ENCODE results near the gene SPATA13. TPM values are rescaled to one million over a fixed set of nuclear protein-coding genes. Genes with fewer than 3 reads are reported as not detected.

Gene SPATA13
- total RNA-seq, 1 donor from 2014 or later = 2.2 TPM

GRCh38 chr13:24254146-24254841 lies 93.8 kb downstream of the SPATA13 start:
- peak; percentile 55 for ATAC-seq

DNA sequence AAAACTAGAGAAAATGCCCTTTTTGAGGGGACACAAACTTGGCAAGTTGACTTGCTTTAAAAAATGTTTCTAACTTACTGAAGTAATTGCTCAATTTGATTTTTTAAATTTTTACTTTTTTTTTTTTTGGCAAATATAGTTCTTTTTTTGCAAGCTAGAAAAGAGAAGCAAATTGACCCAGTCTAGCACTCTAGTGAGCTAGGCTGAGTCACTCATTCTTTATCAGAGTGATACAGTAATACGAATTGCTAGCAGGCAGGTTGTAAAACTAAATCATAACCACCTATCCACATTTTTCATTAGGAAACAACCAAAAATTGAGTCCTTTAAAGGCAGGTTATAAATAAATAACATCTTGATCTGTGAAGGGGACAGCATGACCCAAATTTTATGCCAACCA lies 97.0 kb downstream of the SPATA13 start:
- ATAC-seq = no peak

DNA sequence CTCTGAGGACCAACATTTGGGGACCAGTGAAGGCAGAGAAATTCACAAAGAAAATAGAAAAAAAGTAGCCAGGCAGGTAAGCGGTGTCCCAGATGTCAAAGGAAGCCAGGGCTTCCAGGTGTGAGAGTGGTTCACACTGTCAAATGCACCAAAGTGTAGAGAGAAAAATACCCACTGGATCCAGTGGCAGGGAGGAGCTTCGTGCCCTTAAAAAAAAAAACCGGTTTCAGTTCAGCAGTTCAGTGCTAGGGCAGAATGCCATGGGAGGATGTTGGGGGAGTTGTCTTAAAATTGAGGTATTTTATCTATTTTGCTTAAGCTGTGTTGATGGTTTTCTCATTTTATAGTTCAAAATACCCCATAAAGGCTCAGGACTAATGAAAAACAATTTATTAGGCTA lies 101.0 kb downstream of the SPATA13 start:
- no peak for ATAC-seq

DNA sequence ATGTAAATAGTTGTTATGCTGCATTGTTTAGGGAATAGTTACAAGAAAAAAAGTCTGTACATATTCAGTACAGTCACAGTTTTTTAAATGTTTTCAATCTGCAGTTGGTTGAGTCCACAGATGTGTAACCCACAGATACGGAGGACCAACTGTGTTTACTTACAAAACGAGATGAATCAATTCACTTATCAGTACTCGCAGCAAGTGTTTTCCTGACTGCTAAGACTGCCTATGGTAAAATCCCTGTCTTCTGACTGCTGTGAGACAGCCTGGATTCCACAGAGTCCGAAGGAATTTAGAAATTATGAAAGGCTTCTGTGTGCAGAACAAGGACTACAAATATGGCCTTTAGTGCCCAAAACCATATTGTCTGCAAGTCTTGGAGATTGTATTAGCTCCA lies 103.1 kb downstream of the SPATA13 start:
- ATAC-seq = no peak

GRCh38 chr13:24264976-24265375 lies 104.5 kb downstream of the SPATA13 start:
- peak; percentile 80 for ATAC-seq

DNA sequence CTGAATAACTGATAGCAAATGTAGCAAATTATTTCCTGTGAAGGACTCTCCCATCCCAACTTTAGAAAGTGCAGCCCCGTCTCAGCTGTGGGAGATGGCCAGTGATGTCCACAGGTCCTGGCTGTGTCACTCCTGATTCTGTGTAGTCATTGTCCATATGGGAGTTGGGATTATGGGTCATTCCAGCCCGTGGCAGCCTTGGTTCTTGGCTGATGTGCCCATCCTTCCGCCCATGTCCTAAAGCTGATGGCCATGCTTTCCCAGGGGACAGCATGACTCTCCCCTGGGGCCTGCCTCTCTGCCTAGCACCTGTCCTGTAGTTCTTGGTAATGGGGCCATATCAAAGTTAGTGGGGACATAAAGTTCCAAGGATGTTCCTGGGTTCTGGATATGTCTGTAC lies 104.9 kb downstream of the SPATA13 start:
- no peak for ATAC-seq

DNA sequence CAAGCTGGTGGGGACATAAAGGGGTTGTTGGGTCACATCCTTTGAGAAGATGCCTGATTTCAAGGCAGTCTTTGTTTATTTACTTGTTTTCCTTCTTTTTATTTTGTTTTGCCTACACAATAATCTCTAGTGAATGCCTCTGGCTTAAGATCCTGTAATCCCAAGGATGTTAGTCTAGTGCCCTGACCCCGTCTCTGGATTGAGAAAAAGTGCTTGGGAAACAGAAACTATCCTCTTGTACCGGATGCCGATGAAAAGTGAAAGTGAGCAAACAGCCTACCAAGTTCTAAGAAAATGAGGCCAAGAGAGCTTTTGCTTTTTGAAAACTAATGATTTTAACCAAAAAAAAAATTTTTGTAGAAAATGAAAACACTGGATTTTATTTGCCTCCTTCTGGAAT lies 106.8 kb downstream of the SPATA13 start:
- no peak for ATAC-seq

DNA sequence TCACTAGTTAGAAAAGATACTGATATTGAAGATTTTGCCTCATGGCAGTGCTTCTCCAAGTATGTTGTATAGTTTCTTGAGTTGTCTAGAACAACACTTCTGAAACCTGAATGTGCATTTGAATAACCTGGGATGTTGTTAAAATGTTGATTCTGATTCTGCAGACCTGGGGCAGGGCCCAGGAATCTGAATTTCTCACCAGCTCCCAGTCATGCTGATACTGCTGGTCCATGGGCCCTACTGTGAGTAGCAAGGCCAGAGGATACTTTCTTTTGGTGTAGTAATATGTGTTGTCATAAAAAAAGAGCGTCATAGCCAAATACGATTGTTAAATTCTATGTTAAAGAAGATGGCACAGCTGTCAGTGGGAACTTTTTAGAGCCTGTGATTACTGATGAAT lies 107.3 kb downstream of the SPATA13 start:
- ATAC-seq = no peak

DNA sequence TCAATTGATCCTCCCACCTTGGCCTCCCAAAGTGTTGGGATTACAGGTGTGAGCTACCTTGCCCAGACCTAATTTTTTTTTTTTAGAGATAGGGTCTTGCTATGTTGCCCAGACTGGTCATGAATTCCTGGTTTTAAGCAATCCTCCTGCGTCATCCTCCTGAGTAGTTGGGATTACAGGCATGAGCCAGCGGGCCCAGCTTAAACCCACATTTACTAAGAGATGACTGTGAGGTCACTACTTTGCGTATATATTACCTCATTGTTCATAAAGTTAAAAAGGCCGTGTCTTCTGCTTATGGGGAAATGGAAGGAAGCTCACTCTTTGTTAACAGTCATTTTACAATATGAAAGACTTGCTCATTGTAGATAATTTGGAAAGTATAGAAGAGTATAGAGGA lies 109.3 kb downstream of the SPATA13 start:
- no peak for ATAC-seq

DNA sequence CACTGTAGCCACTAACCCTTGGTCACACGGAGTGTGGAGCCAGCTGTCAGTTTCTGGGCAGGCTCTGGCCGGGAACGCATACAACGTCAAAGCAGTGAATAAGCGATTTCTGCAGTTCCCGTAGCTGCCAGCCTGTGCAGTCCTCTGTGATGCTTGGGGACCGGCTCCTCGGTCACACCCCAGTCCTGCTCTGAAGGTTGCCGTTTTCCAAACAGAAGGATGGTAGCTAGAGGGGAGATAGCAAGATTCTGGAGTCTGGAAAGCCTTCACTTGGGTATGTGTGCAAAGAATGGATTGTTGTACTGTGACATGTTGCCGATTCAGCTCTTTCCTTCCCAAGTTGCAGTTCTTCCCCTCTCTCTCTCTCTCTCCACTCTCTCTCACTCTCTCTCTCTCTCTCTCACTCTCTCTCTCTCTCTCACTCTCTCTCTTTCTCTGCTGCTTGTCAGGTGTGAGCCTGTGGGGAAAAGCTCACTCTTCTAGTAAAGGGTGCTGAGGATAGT lies 110.2 kb downstream of the SPATA13 start:
- peak; percentile 37 for ATAC-seq

DNA sequence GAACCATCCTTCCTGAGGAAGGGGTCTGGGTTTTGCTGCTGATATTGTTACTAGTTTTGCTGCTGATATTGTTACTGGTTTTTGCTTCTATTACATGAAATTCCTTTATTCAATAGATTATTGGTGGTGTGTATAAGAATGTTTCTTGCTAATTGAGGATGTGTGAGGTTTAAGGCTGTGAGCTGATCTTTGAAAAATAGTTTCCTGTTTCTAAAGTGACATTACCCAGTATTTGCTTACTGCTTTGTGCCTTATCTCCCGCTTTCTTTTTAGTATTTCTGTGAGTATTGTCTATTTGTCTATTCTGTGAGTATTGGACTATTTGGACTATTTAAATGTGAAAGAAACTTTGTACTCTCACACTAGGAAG lies 110.7 kb downstream of the SPATA13 start:
- no peak for ATAC-seq

GRCh38 chr13:24271601-24272451 lies 111.3 kb downstream of the SPATA13 start:
- ATAC-seq = peak; percentile 66

DNA sequence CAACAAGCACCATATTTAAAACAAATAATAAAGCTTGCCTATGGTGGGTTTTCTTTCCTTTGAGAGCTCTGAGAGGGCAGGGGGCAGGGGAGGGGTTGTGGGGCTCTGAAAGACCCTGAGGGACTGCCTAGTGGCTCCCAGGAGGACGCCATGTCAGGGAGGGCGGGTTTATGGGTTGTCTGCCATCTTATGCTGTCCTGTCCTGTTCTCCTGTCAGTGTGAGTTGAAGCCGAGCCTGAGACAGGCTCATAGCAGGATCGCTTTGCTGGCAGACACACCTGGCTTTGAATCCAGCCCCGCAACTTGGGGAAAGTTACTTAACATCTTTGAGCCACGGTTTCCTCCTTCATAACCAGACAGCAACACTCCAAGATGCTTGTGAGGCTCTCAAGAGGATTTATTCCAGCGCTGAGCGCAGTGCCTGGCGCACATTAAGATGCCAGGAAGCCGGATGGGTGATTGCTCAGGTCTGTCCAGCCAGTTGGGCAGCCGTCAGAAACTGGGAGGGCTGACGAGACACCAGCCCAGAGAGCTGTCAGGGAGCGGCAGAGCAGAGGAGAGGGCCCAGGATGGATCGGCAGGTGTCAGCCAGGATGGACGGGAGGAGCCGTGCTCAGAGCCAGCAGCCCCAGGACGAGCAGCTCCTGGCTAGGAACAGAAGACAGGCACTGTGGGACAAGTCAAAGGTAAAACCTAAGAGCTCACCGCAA lies 112.1 kb downstream of the SPATA13 start:
- ATAC-seq = no peak

GRCh38 chr13:24273926-24274325 lies 113.4 kb downstream of the SPATA13 start:
- ATAC-seq = no peak

DNA sequence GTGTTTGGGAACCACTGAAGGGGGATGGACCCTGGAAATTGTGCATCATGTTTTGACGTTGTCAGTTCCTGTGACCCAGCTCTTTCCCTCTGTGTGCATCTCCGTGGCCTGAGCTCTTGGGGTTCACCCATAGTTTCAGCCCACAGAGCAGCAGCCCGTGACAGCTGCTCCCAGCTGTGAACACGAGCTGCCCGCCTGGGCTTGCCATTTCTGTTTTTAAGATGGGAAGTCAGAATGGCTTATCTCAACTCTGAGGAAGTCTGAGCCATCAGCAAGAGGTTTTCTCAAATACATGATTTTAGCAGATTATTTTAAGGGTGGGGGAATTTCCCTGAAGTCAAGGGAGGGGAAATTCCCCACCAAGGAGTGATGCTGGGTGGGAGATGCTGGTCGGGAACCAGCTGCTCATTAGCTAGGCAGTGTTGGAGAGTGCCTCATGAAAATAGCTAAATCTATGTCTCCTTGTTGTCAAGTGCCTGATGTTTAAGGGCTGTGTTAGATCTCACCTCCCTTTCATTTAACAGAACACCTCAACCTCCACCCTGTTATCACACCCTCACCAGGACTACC lies 114.0 kb downstream of the SPATA13 start:
- peak; percentile 40 for ATAC-seq

GRCh38 chr13:24275041-24275440 lies 114.5 kb downstream of the SPATA13 start:
- no peak for ATAC-seq

DNA sequence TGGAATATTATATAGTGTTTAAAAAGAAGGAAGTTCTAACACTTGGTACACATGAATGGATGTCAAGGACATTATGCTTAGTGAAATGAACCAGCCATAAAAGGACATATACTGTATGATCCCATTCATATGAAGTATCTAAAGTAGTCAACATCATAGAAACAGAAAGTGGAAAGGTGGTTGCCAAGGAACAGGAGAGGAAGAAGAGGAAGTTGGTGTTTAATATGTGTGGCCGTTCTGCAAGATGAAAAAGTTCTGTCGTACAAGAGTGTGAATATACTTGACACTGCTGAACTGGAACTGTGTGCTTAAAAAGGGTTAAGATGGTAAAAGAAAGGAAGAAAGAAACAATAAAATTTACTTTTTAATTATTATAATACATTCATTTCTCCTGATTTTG lies 115.8 kb downstream of the SPATA13 start:
- ATAC-seq = no peak

DNA sequence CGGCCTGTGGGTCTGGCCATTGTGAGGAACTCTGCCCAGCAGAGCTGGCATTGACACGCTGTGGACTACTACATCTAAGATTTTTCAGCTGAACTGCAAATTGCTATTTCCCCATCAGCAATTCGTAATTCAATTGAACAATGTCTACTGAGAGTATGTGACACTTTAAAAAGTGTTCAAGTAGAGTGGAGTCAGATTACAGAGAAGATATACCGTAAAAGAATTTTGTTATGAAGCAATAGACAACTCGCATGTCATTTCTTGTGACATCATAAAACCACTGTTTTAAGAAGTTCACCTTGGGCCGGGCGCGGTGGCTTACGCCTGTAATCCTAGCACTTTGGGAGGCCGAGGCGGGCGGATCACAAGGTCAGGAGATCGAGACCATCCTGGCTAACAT lies 116.3 kb downstream of the SPATA13 start:
- no peak for ATAC-seq

GRCh38 chr13:24277761-24278160 lies 117.2 kb downstream of the SPATA13 start:
- no peak for ATAC-seq

- ATAC-seq = no peak
These were observed 119.0 kb downstream of the SPATA13 start for GRCh38 chr13:24279327-24280110.

GRCh38 chr13:24280720-24281119 lies 120.2 kb downstream of the SPATA13 start:
- peak; percentile 19 for ATAC-seq
